C4-2B (cell line): ENCODE measurements around the gene SLX4IP.

ENCODE experiments used
- CTCF ChIP-seq: fragments of 450-650 bp; conservative IDR thresholded peaks from 2 replicates; pipeline ENCODE4 v1.5.1; 2017; ENCODE audit warnings: mild to moderate bottlenecking
- ZFX ChIP-seq: fragments of 450-650 bp; IDR thresholded peaks from 2 replicates; pipeline ENCODE4 v1.6.1; 2017

- TF ChIP-seq CTCF (no peak), ZFX (no peak)
Observed at GRCh38 chr20:10672624-10673127, 237.6 kb downstream of the SLX4IP start.
